Activated CD4-positive, alpha-beta T cell treated with anti-CD3 and anti-CD28 coated beads for 48 hours (primary cell): ENCODE measurements around the gene FBXL13.
"Not testable (repeated sequence)": the region's sequence is repeated elsewhere in the genome, so short reads cannot be mapped to it uniquely, and the experiment has no call there.

Experiments used
- DNase-seq: peaks from one replicate; pipeline ENCODE4 v3.0.0-alpha.2; 2020

The FBXL13 gene

GRCh38 chr7:102979670-102980069 is 94.9 kb downstream of the FBXL13 start:
- no peak for DNase-seq

- DNase-seq: no peak
Measured at GRCh38 chr7:102978284-102978683, 96.3 kb downstream of the FBXL13 start.

DNA sequence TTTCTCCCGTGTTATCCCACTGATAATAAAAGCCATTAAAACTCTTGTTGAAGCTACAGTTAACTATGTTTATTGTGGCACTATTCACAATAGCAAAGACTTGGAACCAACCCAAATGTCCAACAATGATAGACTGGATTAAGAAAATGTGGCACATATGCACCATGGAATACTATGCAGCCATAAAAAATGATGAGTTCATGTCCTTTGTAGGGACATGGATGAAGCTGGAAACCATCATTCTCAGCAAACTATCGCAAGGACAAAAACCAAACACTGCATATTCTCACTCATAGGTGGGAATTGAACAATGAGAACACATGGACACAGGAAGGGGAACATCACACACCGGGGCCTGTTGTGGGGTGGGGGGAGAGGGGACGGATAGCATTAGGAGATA is 97.0 kb downstream of the FBXL13 start:
- DNase-seq: not testable (repeated sequence)

- DNase-seq: no peak
Measured at GRCh38 chr7:102976493-102976892, 98.1 kb downstream of the FBXL13 start.

- no peak for DNase-seq
Measured at GRCh38 chr7:102975854-102976253, 98.7 kb downstream of the FBXL13 start.

DNA sequence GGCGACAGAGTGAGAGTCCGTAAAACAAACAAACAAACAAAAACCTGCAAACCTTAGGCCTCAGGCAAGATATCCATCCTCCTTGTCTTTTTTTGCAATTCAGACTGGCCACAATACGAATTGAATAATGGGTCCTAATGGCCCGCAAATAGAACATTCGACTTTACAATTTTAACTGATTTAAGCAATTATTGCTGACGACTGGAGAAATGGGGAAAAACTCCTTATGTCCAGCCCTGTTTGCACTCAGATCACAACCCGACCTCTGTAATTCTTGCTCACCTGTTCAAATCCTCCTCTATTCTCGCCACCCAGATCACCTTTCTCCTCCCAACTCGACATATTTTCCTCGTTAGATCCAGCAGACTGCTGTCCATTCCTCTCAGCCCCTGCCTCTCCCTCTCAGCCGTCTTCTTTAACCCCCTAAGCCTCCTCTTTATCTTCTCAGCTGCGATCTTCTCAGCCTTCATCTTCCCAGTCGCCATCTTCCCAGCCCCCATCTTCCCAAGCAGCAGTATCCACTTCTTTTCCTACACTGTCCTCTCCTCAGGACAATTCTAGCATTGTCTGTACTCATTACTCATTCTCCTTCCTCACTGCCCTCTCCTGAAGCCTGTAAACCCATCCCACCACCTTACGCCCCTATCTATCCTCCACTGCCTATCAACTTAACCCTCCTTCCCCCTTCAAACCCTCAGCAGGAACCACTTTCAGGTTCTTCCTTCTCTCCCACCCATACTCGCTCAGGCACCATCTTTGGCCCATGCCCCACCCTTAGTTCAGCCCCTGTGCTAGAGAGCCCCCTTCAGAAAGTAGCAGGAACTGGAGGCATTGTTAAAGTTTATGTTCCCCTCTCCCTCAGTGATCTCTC is 100.0 kb downstream of the FBXL13 start:
- DNase-seq: no peak

- no peak for DNase-seq
Measured at GRCh38 chr7:102973096-102973802, 101.3 kb downstream of the FBXL13 start.

GRCh38 chr7:102967798-102968197 is 106.8 kb downstream of the FBXL13 start:
- no peak for DNase-seq

GRCh38 chr7:102966465-102966864 is 108.1 kb downstream of the FBXL13 start:
- no peak for DNase-seq

GRCh38 chr7:102961993-102962392 is 112.6 kb downstream of the FBXL13 start:
- DNase-seq: not testable (repeated sequence)

DNA sequence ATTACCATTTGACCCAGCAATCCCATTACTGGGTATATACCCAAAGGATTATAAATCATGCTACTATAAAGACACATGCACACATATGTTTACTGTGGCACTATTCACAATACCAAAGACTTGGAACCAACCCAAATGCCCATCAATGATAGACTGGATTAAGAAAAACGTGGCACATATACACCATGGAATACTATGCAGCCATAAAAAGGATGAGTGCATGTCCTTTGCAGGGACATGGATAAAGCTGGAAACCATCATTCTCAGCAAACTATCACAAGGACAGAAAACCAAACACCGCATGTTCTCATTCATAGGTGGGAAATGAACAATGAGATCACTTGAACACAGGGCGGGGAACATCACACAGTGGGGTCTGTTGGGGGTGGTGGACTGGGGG is 116.6 kb downstream of the FBXL13 start:
- not testable (repeated sequence) for DNase-seq

DNA sequence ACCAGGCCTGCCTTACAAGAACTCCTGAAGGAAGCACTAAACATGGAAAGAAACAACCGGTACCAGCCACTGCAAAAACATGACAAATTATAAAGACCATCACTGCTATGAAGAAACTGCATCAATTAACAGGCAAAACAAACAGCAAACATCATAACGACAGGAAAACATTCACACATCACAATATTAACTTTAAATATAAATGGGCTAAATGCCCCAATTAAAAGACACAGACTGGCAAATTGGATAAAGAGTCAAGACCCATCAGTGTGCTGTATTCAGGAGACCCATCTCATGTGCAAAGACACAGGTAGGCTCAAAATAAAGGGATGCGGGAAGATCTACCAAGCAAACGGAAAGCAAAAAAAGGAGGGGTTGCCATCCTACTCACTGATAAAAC is 120.2 kb downstream of the FBXL13 start:
- DNase-seq: not testable (repeated sequence)

- DNase-seq: no peak
Measured at GRCh38 chr7:102953406-102953805, 121.2 kb downstream of the FBXL13 start.

- no peak for DNase-seq
Measured at GRCh38 chr7:102951839-102952238, 122.8 kb downstream of the FBXL13 start.

- DNase-seq: no peak
Measured at GRCh38 chr7:102944241-102944640, 130.4 kb downstream of the FBXL13 start.

DNA sequence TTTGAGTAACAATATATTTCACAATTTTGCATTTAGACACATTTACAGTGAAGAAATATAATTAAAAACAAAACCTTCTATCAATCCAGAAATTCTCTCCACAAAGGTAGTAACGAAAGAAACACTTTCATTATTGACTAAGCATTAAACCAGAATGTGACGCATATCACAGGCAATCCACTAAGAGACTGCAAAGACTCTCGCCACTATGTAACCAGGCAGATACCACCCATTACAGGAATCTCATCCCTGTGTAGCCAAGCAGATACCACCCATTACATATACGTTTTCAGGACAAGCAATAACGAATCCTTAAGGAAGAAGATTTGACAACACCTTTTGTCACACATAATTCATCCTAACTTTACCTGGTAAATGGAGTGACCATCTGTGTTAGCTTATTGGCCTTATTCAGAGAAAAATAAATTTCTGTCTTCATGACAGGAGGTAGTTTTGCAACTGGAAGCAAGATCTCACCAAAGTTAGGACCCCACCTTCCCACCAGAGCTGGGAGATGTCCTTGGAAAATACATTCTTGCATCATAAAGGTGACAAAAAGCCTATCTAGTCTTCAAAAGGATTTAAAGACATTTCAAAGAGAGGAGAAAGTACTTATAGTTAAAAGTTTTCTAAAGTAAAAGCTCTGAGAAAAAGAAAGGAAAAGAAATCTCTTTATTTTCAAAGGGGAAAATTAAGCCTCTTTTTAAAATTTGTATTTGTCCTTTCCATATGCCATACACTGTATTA is 131.0 kb downstream of the FBXL13 start:
- no peak for DNase-seq

GRCh38 chr7:102942868-102943267 is 131.7 kb downstream of the FBXL13 start:
- DNase-seq: no peak

GRCh38 chr7:102942181-102942866 is 132.3 kb downstream of the FBXL13 start:
- no peak for DNase-seq

DNA sequence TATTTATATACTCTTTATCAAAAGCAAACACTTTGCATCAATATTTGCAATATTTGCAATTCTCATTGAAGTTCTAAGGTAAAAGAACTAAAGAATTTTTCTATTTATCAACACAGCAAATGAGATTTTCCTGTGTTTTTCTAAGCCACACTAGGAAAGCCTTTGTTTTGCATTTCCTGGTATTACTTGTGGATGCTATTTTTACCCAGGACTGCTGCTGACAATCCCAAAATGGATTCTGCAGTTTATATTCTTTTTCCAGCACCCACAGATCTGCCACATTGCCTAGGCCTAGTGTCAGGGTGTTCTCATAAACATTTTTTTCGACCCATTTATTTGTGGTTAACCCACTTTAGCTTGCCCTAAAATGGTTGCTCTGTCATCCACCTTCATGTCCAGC is 135.9 kb downstream of the FBXL13 start:
- DNase-seq: no peak

GRCh38 chr7:102935450-102936115 is 139.0 kb downstream of the FBXL13 start:
- no peak for DNase-seq

- DNase-seq: no peak
Measured at GRCh38 chr7:102934701-102935100, 139.9 kb downstream of the FBXL13 start.

- DNase-seq: no peak
Measured at GRCh38 chr7:102934239-102934638, 140.4 kb downstream of the FBXL13 start.
